ENCODE results near the gene UQCR11. TPM values are rescaled to one million over a fixed set of nuclear protein-coding genes. Genes with fewer than 3 reads are reported as not detected.

The UQCR11 gene
- total and polyA plus RNA-seq, 2 of the 8 experiments (the other 6 are each of a cell fraction or from before 2014, with no cell fraction given), result 162 to 171 TPM

GRCh38 chr19:1591421-1592023 lies 13.7 kb downstream of the UQCR11 start:
- CTCF ChIA-PET (ENCODE audit: partially characterized antibody), result interaction anchor here (0.9 to 5.2 kb wide), 12 partner anchors 10 to 224 kb away, joined by 3 to 25 read pairs (median 3); partner anchors contain the start of gene UQCR11
- H3K27ac ChIP-seq (ENCODE audit: low read depth, low read length), result peak overlapping the region; percentile 98
- no peak overlapping the region for H2BK120ac ChIP-seq (replicated peaks; ENCODE audit: low read depth, low read length)
- H3K9me3 ChIP-seq (ENCODE audit: insufficient read depth in 2 of 2, low read depth in 1 of 2, low read length in 1 of 2), result no peaks in the 10 kb centered on the region
- no peak overlapping the region for H2BK20ac ChIP-seq (ENCODE audit: low read length)
- H3K36me3 ChIP-seq (ENCODE audit: control insufficient read depth in 2 of 4, insufficient read depth in 4 of 4, low read length in 3 of 4), result peaks cover 0 to 3% (median 0%) of the 10 kb centered on the region in 4 experiments; a peak in 3 of 8 replicates
- H3K23ac ChIP-seq (ENCODE audit: insufficient read length), result no peak overlapping the region
- H3K4me3 ChIP-seq (ENCODE audit: extremely low read depth in 1 of 4, insufficient read depth in 2 of 4, low read depth in 3 of 4, low read length in 4 of 4), result peak overlapping the region; percentile 82 to 93 (median 90)
- peak overlapping the region; percentile 93 for H3K18ac ChIP-seq (ENCODE audit: extremely low read depth, low read length)
- peak overlapping the region; percentile 99 for H4K8ac ChIP-seq (ENCODE audit: extremely low read depth, insufficient read depth, low read length)
- H2AK5ac ChIP-seq (ENCODE audit: low read depth, low read length), result peak overlapping the region; percentile 82; the same call in 1 of the 2 replicates
- H3K9ac ChIP-seq (replicated peaks in 1 of 4; ENCODE audit: extremely low read depth in 1 of 4, low read depth in 3 of 4, low read length in 3 of 4), result peak overlapping the region; percentile 96 to 99 (median 98)
- POLR2A ChIA-PET (ENCODE audit: partially characterized antibody), result interaction anchor here (0.6 to 9.1 kb wide), 33 partner anchors 9 to 521 kb away, joined by 3 to 148 read pairs (median 5); partner anchors contain the start of genes MEX3D and UQCR11
- WGBS, 2 experiments (ENCODE audit: extremely low coverage in 1 of 2, insufficient coverage in 1 of 2, insufficient read length in 1 of 2, insufficient replicate concordance in 2 of 2, low coverage in 1 of 2, low lambda C conversion rate in 2 of 2, missing lambda C conversion rate in 1 of 2), result 10% methylated on average over 21 of the region's 31 CpGs; no CpG with 5 or more reads in 1 of the 2 experiments
- TF ChIP-seq RBBP5 (IDR thresholded peaks at IDR 0.05; ENCODE audit: borderline replicate concordance, low read depth, low read length) (no peak), MAX (IDR thresholded peaks at IDR 0.05) (peak; percentile 28)
- H2BK15ac ChIP-seq (ENCODE audit: low read length), result no peak overlapping the region
- peaks cover 5% of the 10 kb centered on the region for H3K23me2 ChIP-seq (ENCODE audit: low read depth, low read length)
- H4K5ac ChIP-seq (ENCODE audit: insufficient read length, low read depth, low read length), result peak overlapping the region; percentile 70
- H3K4me2 ChIP-seq (ENCODE audit: insufficient read depth in 1 of 2, low read depth in 2 of 2, low read length in 2 of 2), result peak overlapping the region; percentile 88 to 95
- peak overlapping the region; percentile 93 for H2BK5ac ChIP-seq (ENCODE audit: low read depth, low read length)
- peaks cover 15% of the 10 kb centered on the region for H3K79me1 ChIP-seq (ENCODE audit: low read depth, low read length)
- H2AFZ ChIP-seq (ENCODE audit: low read length), result no peak overlapping the region
- peak overlapping the region; percentile 24 for H3K4ac ChIP-seq (replicated peaks; ENCODE audit: insufficient read length, low read depth, low read length)
- H4K91ac ChIP-seq (replicated peaks; ENCODE audit: insufficient read length, low read length), result peak overlapping the region; percentile 98
- H3K56ac ChIP-seq (replicated peaks; ENCODE audit: insufficient read length, low read depth, low read length), result peak overlapping the region; percentile 85
- no peak overlapping the region for H2BK12ac ChIP-seq (ENCODE audit: low read depth, low read length)
- H3K79me2 ChIP-seq (ENCODE audit: control insufficient read depth in 1 of 2, insufficient read depth in 2 of 2, low read length in 2 of 2), result peaks cover 0 to 47% of the 10 kb centered on the region in 2 experiments; a peak in 3 of 4 replicates
- FAIRE-seq (no peak), DNase-seq (ENCODE audit: low read depth in 1 of 2, low spot score in 2 of 2) (no peak)
- no peaks in the 10 kb centered on the region for H3K27me3 ChIP-seq (replicated peaks in 1 of 4; ENCODE audit: control insufficient read depth in 3 of 4, extremely low read depth in 1 of 4, insufficient read depth in 3 of 4, low read length in 3 of 4)
- H3K14ac ChIP-seq (ENCODE audit: insufficient read length), result peak overlapping the region; percentile 73
- H3K4me1 ChIP-seq (replicated peaks in 1 of 4; ENCODE audit: control insufficient read depth in 3 of 4, insufficient read depth in 4 of 4, low read length in 3 of 4), result peaks cover 0 to 8% (median 6%) of the 10 kb centered on the region in 4 experiments; a peak in 6 of 7 replicates
- H4K20me1 ChIP-seq (replicated peaks in 1 of 2; ENCODE audit: control insufficient read depth in 1 of 2, insufficient read depth in 2 of 2, low read length in 2 of 2), result peaks cover 4 to 8% of the 10 kb centered on the region in 2 experiments
